ENCODE data around the gene PAX7.

The PAX7 gene

DNA sequence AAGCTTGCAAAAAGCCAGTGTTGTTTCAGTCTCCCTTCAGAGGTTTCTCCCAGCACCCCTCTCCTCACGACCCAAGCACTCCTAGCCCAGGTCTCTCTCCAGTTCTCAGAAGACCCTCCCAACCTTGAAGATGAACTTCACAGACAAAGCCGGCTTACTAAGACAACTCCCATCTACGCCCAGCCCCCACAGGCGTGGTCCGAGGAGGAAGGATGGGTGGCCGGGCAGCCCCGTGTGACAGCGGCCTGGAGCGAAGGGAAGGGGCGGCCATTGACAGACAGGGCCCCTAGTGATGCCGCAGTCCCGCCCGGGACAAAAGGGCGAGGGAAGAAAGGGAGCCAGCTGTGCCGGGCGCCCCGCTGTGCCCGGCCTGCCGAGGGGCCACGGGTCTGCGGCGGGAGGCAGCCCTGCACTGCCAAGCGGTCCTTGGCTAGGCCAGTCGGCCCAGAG, 6.9 kb downstream of the PAX7 start:
- Histone ChIP-seq H3K4me3 (ENCODE audit: low read depth in 1 of 2, low read length in 2 of 2) (no peak overlapping the region), H3K36me3 (ENCODE audit: control insufficient read depth in 1 of 2, insufficient read depth in 2 of 2, low read length in 2 of 2) (no peaks in the 10 kb centered on the region), H3K27me3 (ENCODE audit: low read depth, low read length) (peaks cover 82% of the 10 kb centered on the region), H3K4me1 (ENCODE audit: control insufficient read depth in 1 of 2, insufficient read depth in 2 of 2, low read length in 2 of 2) (peaks cover 0 to 11% of the 10 kb centered on the region in 2 donors), H3K9me3 (ENCODE audit: control insufficient read depth in 1 of 2, low read length in 2 of 2) (no peaks in the 10 kb centered on the region), H3K27ac (ENCODE audit: low read length) (no peak overlapping the region)

DNA sequence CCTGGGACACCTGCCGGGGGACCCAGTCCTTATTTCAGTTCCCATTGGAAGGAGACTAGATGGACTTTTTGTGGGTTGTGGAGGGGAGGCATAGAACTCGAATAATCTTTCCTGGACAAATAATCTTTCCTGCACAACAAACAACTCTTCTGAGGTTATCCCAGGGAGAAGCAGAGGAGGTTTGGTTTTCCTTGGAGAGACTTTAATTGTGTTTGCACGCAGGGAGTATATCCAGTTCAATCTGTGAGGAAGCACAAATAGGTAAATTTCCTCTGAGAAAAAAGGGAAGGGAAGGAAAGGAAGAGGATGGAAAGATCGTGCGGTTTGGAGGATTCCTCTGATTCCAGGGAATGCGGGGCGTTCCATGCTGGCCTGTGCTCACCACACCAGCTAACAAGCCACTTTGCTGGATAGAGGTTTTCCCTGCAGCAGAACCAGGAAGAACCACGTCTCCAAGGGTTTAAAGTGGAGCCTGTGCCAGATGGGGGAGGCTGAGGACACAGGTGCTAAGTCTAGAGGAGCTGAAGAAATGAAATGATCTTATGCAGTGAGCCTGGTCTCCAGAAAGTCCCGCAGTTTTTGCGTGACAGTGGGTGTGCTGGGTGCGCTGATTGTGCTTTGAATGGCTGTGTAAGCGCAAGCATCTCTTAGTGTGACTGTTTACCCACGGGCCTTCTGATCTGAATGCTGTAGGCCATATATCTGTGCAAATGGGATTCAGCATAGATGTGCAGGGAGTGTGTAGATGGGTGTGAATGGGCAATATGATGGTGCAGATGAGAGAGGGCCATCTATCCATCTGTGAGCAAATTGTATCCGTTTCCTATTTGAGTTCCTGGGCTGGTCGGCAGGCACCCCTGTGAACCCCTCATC, 7.6 kb downstream of the PAX7 start:
- no peak overlapping the region for H3K4me3 ChIP-seq (ENCODE audit: low read depth in 1 of 2, low read length in 2 of 2)
- H3K36me3 ChIP-seq (ENCODE audit: control insufficient read depth in 1 of 2, insufficient read depth in 2 of 2, low read length in 2 of 2), result no peaks in the 10 kb centered on the region
- H3K4me1 ChIP-seq (ENCODE audit: control insufficient read depth in 1 of 2, insufficient read depth in 2 of 2, low read length in 2 of 2), result peaks cover 0 to 15% of the 10 kb centered on the region in 2 donors
- H3K27me3 ChIP-seq (ENCODE audit: low read depth, low read length), result peaks cover 82% of the 10 kb centered on the region
- no peak overlapping the region for H3K27ac ChIP-seq (ENCODE audit: low read length)
- H3K9me3 ChIP-seq (ENCODE audit: control insufficient read depth in 1 of 2, low read length in 2 of 2), result no peaks in the 10 kb centered on the region

DNA sequence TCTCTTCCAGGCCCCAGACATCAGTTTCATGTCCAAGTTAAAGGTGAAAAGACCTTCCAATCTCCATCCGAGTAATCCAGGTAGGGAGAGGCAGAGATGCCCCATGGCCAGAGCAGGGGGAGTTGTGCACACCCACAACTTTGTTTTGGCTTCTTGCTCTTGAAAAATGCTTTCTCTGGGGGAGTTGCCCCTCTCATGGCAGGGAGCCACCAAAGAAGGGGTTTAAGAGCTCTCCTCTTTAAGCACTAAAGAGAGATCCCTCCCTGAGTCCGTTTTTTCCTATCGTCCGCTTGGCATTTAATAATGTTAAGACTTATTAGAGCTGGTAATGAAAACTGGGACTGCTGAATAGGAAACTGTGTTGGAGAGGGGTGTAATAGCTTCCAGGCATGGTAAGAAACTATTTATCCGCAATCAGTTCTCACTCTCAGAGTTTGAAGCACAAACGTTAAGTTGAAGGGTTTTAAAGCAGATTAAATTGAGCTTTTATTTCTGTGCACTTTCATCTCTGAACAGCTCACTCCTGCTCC, 8.3 kb downstream of the PAX7 start:
- H3K36me3 ChIP-seq (ENCODE audit: control insufficient read depth in 1 of 2, insufficient read depth in 2 of 2, low read length in 2 of 2), result no peaks in the 10 kb centered on the region
- peaks cover 82% of the 10 kb centered on the region for H3K27me3 ChIP-seq (ENCODE audit: low read depth, low read length)
- H3K4me3 ChIP-seq (ENCODE audit: low read depth in 1 of 2, low read length in 2 of 2), result no peak overlapping the region
- peaks cover 0 to 20% of the 10 kb centered on the region in 2 donors for H3K4me1 ChIP-seq (ENCODE audit: control insufficient read depth in 1 of 2, insufficient read depth in 2 of 2, low read length in 2 of 2)
- no peak overlapping the region for H3K27ac ChIP-seq (ENCODE audit: low read length)
- H3K9me3 ChIP-seq (ENCODE audit: control insufficient read depth in 1 of 2, low read length in 2 of 2), result no peaks in the 10 kb centered on the region

DNA sequence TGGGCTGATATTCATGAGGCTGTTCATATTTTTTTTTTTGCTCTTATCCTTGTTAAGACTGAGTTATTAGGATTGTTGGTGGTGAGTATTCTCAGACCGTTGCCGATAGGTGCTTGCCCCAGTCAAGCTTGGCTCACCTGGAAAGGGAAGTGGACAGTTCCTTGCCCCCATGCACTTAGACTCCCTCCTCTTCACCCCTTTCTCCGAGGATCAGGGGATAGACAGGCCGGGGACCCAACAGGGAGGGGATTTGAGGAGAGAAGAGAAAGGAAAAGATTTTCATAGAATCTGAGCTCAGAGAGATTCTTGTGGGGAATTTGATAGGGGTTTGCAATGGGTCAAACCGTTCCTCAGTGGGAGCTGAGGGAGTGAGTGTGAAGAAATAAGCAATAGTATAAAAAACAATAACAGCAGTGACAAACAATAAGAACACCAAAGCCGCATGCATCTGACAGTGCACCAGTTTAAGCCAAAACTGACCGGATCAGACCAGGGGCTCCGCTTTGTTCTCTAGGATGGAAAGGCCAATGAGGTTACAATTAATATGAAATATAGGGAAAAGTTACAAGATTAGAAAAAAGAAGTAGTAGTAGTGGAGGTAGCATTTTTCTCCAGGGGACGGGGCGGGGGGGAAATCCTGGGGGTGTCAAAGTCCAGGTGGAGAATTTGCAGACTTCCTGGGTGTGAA, 8.9 kb downstream of the PAX7 start:
- Histone ChIP-seq H3K27ac (ENCODE audit: low read length) (no peak overlapping the region), H3K27me3 (ENCODE audit: low read depth, low read length) (peaks cover 82% of the 10 kb centered on the region), H3K4me1 (ENCODE audit: control insufficient read depth in 1 of 2, insufficient read depth in 2 of 2, low read length in 2 of 2) (peaks cover 0 to 20% of the 10 kb centered on the region in 2 donors), H3K36me3 (ENCODE audit: control insufficient read depth in 1 of 2, insufficient read depth in 2 of 2, low read length in 2 of 2) (no peaks in the 10 kb centered on the region), H3K4me3 (ENCODE audit: low read depth in 1 of 2, low read length in 2 of 2) (no peak overlapping the region), H3K9me3 (ENCODE audit: control insufficient read depth in 1 of 2, low read length in 2 of 2) (no peaks in the 10 kb centered on the region)

DNA sequence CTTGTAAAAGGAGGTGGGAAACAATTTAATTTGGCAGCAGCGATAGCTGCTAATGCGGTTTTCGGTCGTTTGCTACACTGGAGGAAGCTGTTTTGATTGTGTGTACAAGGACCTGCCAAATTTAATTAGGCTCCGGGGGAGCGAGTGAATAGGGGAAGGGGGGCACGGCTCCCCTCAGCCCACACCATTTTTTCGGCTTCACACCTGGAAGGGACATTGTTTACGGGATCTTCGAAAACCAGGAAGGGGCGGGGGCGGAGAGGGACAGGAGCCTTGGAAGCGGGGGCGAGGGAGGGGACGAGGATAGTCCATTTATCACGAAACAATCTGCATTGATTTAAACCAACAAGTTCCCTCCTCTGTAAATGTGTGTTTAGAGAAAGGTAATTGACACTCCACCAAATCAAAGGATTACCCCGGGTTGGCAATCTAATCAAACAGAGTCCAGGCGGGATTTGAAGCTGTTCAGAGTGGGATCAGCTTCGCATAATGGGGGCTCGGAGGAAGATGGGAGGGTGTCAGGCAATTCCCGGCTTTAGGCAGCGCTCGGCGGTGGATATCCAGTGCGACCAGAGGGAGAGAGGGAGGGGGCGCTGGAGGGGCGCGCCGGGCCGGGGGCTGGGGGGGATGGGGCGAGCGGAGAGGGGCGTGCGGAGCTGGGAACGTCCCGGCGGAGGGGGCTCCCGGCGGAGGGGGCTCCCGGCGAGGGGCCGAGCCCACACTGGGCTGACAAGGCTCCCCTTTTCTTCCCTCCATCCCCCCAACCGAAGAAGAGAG, 9.8 kb downstream of the PAX7 start:
- H3K4me1 ChIP-seq (ENCODE audit: control insufficient read depth in 1 of 2, insufficient read depth in 2 of 2, low read length in 2 of 2), result peaks cover 0 to 25% of the 10 kb centered on the region in 2 donors
- no peak overlapping the region for H3K27ac ChIP-seq (ENCODE audit: low read length)
- no peaks in the 10 kb centered on the region for H3K36me3 ChIP-seq (ENCODE audit: control insufficient read depth in 1 of 2, insufficient read depth in 2 of 2, low read length in 2 of 2)
- H3K9me3 ChIP-seq (ENCODE audit: control insufficient read depth in 1 of 2, low read length in 2 of 2), result no peaks in the 10 kb centered on the region
- H3K27me3 ChIP-seq (ENCODE audit: low read depth, low read length), result peaks cover 81% of the 10 kb centered on the region
- H3K4me3 ChIP-seq (ENCODE audit: low read depth in 1 of 2, low read length in 2 of 2), result no peak overlapping the region

DNA sequence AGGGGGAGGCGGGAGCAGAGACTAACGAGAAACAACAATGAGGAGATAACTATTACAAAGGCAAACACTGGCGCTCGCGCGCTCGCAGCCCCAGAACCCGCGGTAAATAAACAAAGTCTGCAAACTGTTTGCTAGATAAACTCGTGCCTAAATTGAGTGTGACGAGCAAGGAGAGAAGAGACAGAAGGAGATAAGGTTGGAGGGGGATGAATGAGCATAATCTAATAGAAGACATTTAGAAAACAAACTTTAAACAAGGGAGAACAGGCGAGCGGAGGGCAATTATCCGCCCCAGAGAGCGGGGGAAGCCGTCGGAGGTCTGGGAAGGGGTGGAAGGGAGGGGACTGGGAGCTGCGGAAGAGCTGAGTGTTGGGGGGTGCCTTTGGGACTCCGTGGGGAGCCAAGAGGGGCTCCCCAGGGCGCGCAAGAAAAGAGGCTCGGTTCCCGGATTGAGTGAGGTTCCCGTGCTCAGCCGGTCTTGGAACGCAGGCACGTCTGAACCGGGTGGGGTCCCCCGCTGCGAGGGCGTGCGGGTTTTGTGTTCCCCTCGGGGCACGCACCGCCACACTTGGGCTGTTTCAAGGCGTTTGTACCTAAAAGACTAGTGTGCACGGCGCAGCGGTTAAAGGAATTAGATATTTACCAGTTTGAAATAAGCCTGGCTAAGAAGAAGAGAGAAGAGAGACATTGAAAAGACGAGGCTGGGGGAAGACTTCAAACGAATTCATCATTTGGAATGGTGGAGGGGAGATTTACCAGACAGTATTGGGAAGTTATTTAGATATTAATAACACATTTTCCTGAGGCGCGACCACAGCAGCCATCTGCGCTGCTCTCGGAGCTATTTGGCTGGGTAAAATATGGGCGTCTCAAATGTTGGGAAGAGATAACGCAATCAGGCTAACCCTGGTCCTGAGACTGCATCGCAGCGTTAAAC, 10.6 kb downstream of the PAX7 start:
- Histone ChIP-seq H3K27ac (ENCODE audit: low read length) (no peak overlapping the region), H3K27me3 (ENCODE audit: low read depth, low read length) (peaks cover 81% of the 10 kb centered on the region), H3K4me1 (ENCODE audit: control insufficient read depth in 1 of 2, insufficient read depth in 2 of 2, low read length in 2 of 2) (peaks cover 0 to 26% of the 10 kb centered on the region in 2 donors)

DNA sequence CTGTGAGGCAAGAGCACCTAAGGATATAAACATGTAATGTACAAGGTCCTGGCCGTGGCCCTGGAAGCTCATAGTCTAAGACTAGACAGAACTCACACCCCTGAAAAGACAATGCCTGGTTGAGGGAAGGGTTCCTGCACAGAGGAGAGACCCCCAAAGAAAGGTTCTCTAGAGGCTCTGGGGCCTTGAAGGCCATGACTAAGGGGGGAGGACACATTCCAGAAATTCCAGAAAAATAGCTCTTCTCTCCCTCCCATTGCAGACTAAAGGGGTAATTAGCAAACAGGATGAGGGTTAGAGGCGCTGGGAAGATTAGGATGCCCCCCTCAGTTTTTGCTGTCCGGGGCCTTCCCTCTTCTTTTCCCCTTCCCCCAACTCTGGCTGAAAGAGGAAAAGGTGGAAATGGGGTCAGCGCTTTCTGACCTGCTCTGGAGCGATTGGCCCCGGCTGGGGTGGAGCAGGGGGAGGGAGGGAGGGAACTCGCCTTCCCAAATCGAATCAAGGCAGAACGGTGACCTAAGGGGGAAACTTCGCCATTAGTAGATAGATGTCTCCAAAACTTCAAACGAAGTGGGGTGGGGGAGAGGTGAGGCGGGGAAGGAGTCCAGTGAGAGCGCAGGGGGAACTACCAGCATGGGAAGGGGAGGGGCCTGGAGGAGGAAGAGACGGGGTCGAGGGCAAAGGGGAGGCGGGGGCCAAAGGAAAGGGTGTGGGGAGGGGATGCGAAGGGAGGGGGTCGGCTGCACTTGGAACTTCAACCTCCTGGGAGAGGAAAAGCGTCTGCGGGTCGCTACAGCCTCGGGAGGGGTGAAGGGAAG, 11.8 kb downstream of the PAX7 start:
- H3K36me3 ChIP-seq (ENCODE audit: control insufficient read depth in 1 of 2, insufficient read depth in 2 of 2, low read length in 2 of 2), result no peaks in the 10 kb centered on the region
- peaks cover 76% of the 10 kb centered on the region for H3K27me3 ChIP-seq (ENCODE audit: low read depth, low read length)
- H3K4me3 ChIP-seq (ENCODE audit: low read depth in 1 of 2, low read length in 2 of 2), result no peak overlapping the region
- H3K27ac ChIP-seq (ENCODE audit: low read length), result no peak overlapping the region
- peaks cover 0 to 27% of the 10 kb centered on the region in 2 donors for H3K4me1 ChIP-seq (ENCODE audit: control insufficient read depth in 1 of 2, insufficient read depth in 2 of 2, low read length in 2 of 2)
- no peaks in the 10 kb centered on the region for H3K9me3 ChIP-seq (ENCODE audit: control insufficient read depth in 1 of 2, low read length in 2 of 2)

More for the DNA sequence above, 10.6 kb downstream of the PAX7 start:
- H3K4me3 ChIP-seq (ENCODE audit: low read depth in 1 of 2, low read length in 2 of 2), result no peak overlapping the region
- H3K9me3 ChIP-seq (ENCODE audit: control insufficient read depth in 1 of 2, low read length in 2 of 2), result no peaks in the 10 kb centered on the region
- H3K36me3 ChIP-seq (ENCODE audit: control insufficient read depth in 1 of 2, insufficient read depth in 2 of 2, low read length in 2 of 2), result no peaks in the 10 kb centered on the region

DNA sequence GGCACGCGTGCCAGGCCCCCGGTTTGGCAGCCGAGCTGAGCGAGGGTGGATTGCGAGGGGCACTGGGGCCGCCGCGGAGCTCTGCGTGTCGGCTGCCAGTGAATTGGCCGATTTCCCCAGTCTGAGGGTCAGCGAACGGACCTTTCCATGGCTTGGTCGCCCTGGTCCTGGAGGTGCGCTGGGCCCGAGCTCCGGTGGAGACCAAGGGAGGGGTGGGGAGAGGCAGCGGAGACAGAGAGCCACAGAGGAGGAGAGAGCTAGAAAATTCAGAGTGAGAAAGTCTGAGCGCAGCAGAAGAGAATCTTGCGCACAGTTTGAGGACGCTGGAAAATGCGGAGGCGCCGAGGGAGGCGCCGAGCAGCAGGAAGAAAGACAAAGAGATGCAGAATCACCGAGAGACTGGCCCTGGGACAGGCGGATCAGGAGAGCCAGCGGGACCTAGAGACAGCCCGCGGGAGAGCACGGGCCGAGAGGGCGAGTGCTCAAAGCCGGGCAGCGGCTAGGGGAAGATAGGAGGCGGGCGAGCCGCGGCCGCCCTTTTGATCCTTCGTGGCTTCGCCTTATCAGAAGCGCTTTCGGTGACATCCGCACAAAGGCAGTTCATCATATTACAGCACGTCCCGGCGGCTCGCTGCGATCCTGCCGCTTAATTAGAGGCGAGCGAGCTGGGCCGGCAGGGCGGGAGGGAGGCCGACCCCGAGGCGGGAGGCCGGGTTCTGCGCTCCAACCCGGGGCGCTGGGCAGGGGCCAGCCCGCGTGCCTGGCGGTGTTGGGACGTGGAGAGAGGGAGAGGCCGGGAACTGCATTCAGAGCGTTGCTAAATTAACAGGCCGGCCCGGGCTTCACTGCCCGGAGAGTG, 12.7 kb downstream of the PAX7 start:
- Histone ChIP-seq H3K4me1 (ENCODE audit: control insufficient read depth in 1 of 2, insufficient read depth in 2 of 2, low read length in 2 of 2) (peaks cover 0 to 27% of the 10 kb centered on the region in 2 donors), H3K4me3 (ENCODE audit: low read depth in 1 of 2, low read length in 2 of 2) (no peak overlapping the region), H3K9me3 (ENCODE audit: control insufficient read depth in 1 of 2, low read length in 2 of 2) (no peaks in the 10 kb centered on the region), H3K27me3 (ENCODE audit: low read depth, low read length) (peaks cover 74% of the 10 kb centered on the region), H3K36me3 (ENCODE audit: control insufficient read depth in 1 of 2, insufficient read depth in 2 of 2, low read length in 2 of 2) (no peaks in the 10 kb centered on the region), H3K27ac (ENCODE audit: low read length) (no peak overlapping the region)

DNA sequence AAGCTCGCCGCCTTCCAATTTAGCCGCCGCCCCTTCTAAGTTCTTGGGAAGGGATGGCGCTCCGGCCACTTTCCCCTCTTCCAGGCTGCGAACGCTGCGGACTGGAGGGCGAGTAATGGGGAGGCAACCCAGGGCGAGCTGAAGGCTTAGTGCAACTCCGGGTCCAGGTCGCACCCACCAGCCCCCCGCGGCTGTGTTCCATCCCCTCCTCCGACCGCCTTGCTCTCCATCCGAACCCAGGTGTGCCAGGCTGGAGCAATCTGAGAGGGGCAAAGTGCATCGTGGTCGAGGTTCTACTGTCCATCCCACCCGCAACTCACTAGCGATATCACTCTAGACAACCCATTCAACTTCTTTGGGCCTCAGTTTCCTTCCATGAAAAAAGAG, 13.4 kb downstream of the PAX7 start:
- peaks cover 74% of the 10 kb centered on the region for H3K27me3 ChIP-seq (ENCODE audit: low read depth, low read length)
- H3K4me3 ChIP-seq (ENCODE audit: low read depth in 1 of 2, low read length in 2 of 2), result no peak overlapping the region
- no peak overlapping the region for H3K27ac ChIP-seq (ENCODE audit: low read length)
- peaks cover 0 to 27% of the 10 kb centered on the region in 2 donors for H3K4me1 ChIP-seq (ENCODE audit: control insufficient read depth in 1 of 2, insufficient read depth in 2 of 2, low read length in 2 of 2)
- no peaks in the 10 kb centered on the region for H3K36me3 ChIP-seq (ENCODE audit: control insufficient read depth in 1 of 2, insufficient read depth in 2 of 2, low read length in 2 of 2)
- no peaks in the 10 kb centered on the region for H3K9me3 ChIP-seq (ENCODE audit: control insufficient read depth in 1 of 2, low read length in 2 of 2)
